ENCODE results near the gene ZDHHC5. TPM values are rescaled to one million over a fixed set of nuclear protein-coding genes. Genes with fewer than 3 reads are reported as not detected.

The ZDHHC5 gene
- total RNA-seq, 4 donors from 2014 or later = 34.3 to 52.1 (median 45.8) TPM

DNA sequence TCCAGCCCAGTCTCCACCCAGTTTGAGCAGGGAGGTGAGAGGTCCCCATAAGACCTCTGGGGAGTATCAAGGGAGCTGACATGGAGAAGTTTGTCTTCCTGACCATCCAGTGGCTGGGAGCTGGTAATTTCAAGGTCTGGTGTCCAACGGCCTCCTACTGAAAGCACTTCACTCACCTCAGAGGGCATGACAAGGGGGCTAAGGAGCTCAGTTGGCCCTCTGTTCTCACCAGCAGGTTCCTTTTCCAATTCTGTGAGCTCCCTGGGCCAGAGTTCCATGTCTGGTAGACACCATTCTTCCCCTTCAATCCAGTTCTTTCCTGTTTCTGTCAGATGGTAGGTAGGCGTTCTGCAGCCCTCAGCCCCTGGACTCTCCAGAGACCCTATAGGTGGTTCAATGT, 76.4 kb downstream of the ZDHHC5 start:
- Histone ChIP-seq H3K4me1 (peaks cover 0 to 28% (median 7%) of the 10 kb centered on the region in 3 donors), H3K27me3 (no peaks in the 10 kb centered on the region), H3K36me3 (peaks cover 0 to 65% of the 10 kb centered on the region in 2 donors), H3K4me3 (no peak overlapping the region), H3K9me3 (no peaks in the 10 kb centered on the region), H3K27ac (no peak overlapping the region)
- ATAC-seq = no peak
- no peak for TF ChIP-seq POLR2AphosphoS5 (IDR thresholded peaks at IDR 0.05)
- TF ChIP-seq POLR2A (IDR thresholded peaks at IDR 0.05) = no peak
- TF ChIP-seq EP300 (IDR thresholded peaks at IDR 0.05) = no peak
- no peak for TF ChIP-seq CTCF (IDR thresholded peaks at IDR 0.05)
- WGBS, 2 donors (ENCODE audit: low coverage in 1 of 2) = 80% methylated on average over 2 of the region's 2 CpGs; no CpG with 5 or more reads in 1 of the 2 donors

DNA sequence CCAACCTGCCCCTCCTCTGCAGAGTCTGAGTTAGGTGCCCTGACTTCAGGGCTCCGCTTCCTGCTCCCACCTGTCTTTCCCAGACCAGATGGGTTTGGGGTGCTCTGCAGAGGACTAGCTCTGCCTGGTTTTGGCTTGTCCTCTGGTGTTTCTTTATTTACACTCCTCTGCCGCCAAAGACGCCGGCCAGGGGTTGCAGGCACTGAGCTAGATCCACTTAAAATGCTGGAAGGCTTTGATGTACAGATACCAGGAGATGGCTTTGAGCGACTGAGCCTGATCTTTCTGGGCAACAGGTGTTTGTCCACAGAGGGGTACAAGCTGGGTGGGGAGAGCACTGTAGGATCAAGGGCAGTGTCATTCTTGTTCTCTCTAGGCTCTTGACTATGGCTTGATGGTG, 77.3 kb downstream of the ZDHHC5 start:
- Histone ChIP-seq H3K36me3 (peaks cover 0 to 57% of the 10 kb centered on the region in 2 donors), H3K4me3 (no peak overlapping the region), H3K27ac (no peak overlapping the region), H3K4me1 (peaks cover 0 to 28% (median 7%) of the 10 kb centered on the region in 3 donors), H3K9me3 (no peaks in the 10 kb centered on the region), H3K27me3 (no peaks in the 10 kb centered on the region)
- TF ChIP-seq EP300 (IDR thresholded peaks at IDR 0.05) = no peak
- no peak for TF ChIP-seq POLR2AphosphoS5 (IDR thresholded peaks at IDR 0.05)
- no peak for TF ChIP-seq POLR2A (IDR thresholded peaks at IDR 0.05)
- no peak for ATAC-seq
- 100% methylated on average over 1 of the region's 5 CpGs for WGBS, 2 donors (ENCODE audit: low coverage in 1 of 2)

DNA sequence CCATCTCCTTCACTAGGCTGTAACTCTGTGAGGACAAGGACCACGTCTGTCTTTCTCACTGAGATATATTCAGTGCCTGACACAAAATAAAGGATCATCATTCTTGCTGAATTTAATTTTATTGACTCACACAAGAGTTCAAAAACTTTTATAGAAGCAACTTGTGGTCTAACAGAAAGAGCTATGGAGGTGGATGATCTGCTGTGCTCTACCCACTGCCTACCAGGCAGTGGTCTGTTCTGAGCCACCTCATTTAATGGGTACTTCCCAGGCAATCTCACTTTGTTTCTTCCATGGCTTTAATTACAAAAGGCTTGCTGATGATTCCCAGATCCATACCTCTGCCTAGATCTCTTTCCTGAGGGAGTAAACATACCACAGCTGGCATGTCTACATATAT, 79.0 kb downstream of the ZDHHC5 start:
- no peak for ATAC-seq
- Histone ChIP-seq H3K36me3 (peaks cover 0 to 56% of the 10 kb centered on the region in 2 donors), H3K4me1 (peaks cover 0 to 21% (median 7%) of the 10 kb centered on the region in 3 donors), H3K27ac (no peak overlapping the region), H3K4me3 (no peak overlapping the region), H3K27me3 (no peaks in the 10 kb centered on the region), H3K9me3 (no peaks in the 10 kb centered on the region)
- TF ChIP-seq POLR2AphosphoS5 (IDR thresholded peaks at IDR 0.05) (no peak), CTCF (IDR thresholded peaks at IDR 0.05) (no peak), POLR2A (IDR thresholded peaks at IDR 0.05) (no peak), EP300 (IDR thresholded peaks at IDR 0.05) (no peak)
- 73 to 86% methylated on average over 1 of the region's 1 CpG for WGBS, 2 donors (ENCODE audit: low coverage in 1 of 2)

Small RNA genes within 50 kb of the gene (small RNA-seq; reads per million reads assigned to genes)
- gene MIR130A = 282 to 547 (median 374) reads per million in 4 donors
- 0 reads per million in 4 donors for gene TMX2-CTNND1

Other genes with a start within 250 kb of the ZDHHC5 start
- 10 to 100 TPM; 40.9 to 75.9 (median 60.0) TPM for gene SLC43A3, start 241.0 kb upstream of the ZDHHC5 start, total RNA-seq
- gene RTN4RL2, start 207.6 kb upstream of the ZDHHC5 start, total RNA-seq = 1 to 10 TPM in 1 of 4 donors, under 1 TPM in 2, not detected in 1; 0.12 to 2.3 (median 0.27) TPM
- 10 to 100 TPM; 14.8 to 36.6 (median 19.7) TPM for gene SLC43A1, start 152.4 kb upstream of the ZDHHC5 start, total RNA-seq
- gene TIMM10, start 137.4 kb upstream of the ZDHHC5 start, total RNA-seq = 10 to 100 TPM; 23.5 to 29.0 (median 27.9) TPM
- not detected for gene SMTNL1, start 130.5 kb upstream of the ZDHHC5 start, total RNA-seq
- gene UBE2L6, start 100.4 kb upstream of the ZDHHC5 start, total RNA-seq = 10 to 100 TPM; 15.3 to 34.6 (median 28.3) TPM
- gene SERPING1, start 70.4 kb upstream of the ZDHHC5 start, total RNA-seq = 100 to 1,000 TPM; 237 to 689 (median 443) TPM
- gene YPEL4, start 18.2 kb upstream of the ZDHHC5 start, total RNA-seq = 1 to 10 TPM; 1.2 to 3.3 (median 1.5) TPM
- gene CLP1, start 10.4 kb upstream of the ZDHHC5 start, total RNA-seq = 10 to 100 TPM; 11.4 to 21.7 (median 16.6) TPM
- 10 to 100 TPM; 10.4 to 15.5 (median 12.5) TPM for gene MED19, start 44.1 kb downstream of the ZDHHC5 start, total RNA-seq
- gene TMX2, start 44.5 kb downstream of the ZDHHC5 start, total RNA-seq = 10 to 100 TPM; 44.0 to 52.1 (median 50.0) TPM
- 100 to 1,000 TPM in 2 of 4 donors, 10 to 100 TPM in 2; 81.2 to 143 (median 97.0) TPM for gene SELENOH, start 73.4 kb downstream of the ZDHHC5 start, total RNA-seq
- not detected for gene BTBD18, start 83.7 kb downstream of the ZDHHC5 start, total RNA-seq
- 100 to 1,000 TPM in 1 of 4 donors, 10 to 100 TPM in 3; 87.6 to 123 (median 93.8) TPM for gene CTNND1, start 93.7 kb downstream of the ZDHHC5 start, total RNA-seq